Measurements from ENCODE around the gene METTL25. TPM values are rescaled to one million over a fixed set of nuclear protein-coding genes. Genes with fewer than 3 reads are reported as not detected.

METTL25 gene
- total RNA-seq, 4 donors from 2014 or later: 10.5 to 13.0 (median 11.8) TPM

DNA sequence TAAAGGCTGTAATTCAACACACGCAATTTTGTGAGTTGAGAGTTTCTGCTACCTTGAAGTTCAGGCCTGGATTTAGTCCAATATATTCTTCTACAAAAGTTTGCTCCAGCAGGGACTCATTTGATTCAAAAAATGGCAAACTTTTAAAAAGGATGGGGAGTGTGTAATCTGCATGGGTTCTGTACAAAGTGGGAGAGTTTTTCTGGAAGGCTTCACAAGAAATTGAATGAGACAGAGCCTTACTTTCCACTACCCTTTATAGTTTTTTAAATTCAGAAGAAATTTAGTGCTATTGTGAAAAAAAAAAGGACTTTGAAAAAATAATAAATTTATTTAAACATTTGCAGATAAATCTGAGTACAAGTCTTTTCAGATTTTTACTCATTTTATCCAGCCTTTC, 116.9 kb downstream of the METTL25 start:
- no peak for TF ChIP-seq POLR2A (IDR thresholded peaks at IDR 0.05)
- TF ChIP-seq, protein P1, sequence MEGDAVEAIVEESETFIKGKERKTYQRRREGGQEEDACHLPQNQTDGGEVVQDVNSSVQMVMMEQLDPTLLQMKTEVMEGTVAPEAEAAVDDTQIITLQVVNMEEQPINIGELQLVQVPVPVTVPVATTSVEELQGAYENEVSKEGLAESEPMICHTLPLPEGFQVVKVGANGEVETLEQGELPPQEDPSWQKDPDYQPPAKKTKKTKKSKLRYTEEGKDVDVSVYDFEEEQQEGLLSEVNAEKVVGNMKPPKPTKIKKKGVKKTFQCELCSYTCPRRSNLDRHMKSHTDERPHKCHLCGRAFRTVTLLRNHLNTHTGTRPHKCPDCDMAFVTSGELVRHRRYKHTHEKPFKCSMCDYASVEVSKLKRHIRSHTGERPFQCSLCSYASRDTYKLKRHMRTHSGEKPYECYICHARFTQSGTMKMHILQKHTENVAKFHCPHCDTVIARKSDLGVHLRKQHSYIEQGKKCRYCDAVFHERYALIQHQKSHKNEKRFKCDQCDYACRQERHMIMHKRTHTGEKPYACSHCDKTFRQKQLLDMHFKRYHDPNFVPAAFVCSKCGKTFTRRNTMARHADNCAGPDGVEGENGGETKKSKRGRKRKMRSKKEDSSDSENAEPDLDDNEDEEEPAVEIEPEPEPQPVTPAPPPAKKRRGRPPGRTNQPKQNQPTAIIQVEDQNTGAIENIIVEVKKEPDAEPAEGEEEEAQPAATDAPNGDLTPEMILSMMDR (IDR thresholded peaks at IDR 0.05 in 4 of 5, conservative IDR thresholded peaks at IDR 0.05 in 1 of 5): no peak
- no peak for ATAC-seq
- in situ Hi-C loops (cut with MboI; ENCODE audit: low sequenced_read_pairs in 4 of 4) (no loop called here), intact Hi-C loops (cut with DNase I; ENCODE audit: low total_unique reads) (no loop called here)
- H3K4me3 ChIP-seq: no peak overlapping the region
- no peaks in the 10 kb centered on the region for H3K4me1 ChIP-seq
- no peaks in the 10 kb centered on the region for H3K9me3 ChIP-seq
- H3K27me3 ChIP-seq: no peaks in the 10 kb centered on the region
- H3K27ac ChIP-seq: no peak overlapping the region
- peaks cover 0 to 6% of the 10 kb centered on the region in 2 donors for H3K36me3 ChIP-seq
- no peak for DNase-seq

- intact Hi-C loops (cut with DNase I; ENCODE audit: low total_unique reads): no loop called here
- H3K4me1 ChIP-seq: no peaks in the 10 kb centered on the region
- in situ Hi-C loops (cut with MboI; ENCODE audit: low sequenced_read_pairs in 4 of 4): no loop called here
- H3K36me3 ChIP-seq: peaks cover 0 to 6% of the 10 kb centered on the region in 2 donors
- H3K9me3 ChIP-seq: no peaks in the 10 kb centered on the region
- TF ChIP-seq, protein P1 (IDR thresholded peaks at IDR 0.05 in 4 of 5, conservative IDR thresholded peaks at IDR 0.05 in 1 of 5): no peak
- no peak for TF ChIP-seq POLR2A (IDR thresholded peaks at IDR 0.05)
- no peak overlapping the region for H3K27ac ChIP-seq
- no peak for DNase-seq
- no peak overlapping the region for H3K4me3 ChIP-seq
- ATAC-seq: no peak
- no peaks in the 10 kb centered on the region for H3K27me3 ChIP-seq
These were observed 118.2 kb downstream of the METTL25 start for GRCh38 chr12:82476511-82476910.

DNA sequence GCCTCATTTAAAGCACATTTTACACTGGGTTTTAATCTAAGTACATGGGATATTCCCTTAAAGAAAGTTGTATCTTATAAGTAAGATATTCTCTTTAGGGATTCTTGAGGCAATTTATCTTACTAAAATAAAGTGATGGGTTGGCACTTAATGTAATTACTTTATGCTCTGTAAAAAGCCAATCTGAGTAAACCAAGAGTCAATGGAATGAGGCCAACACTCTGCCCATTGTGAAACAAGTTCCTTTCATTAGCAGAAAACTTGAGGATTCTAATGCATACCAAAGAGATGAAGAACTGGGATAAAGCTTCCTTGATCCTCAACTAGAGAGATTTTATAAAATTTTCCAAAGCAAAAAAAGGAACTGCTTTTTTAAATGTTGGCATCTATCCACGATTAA, 121.2 kb downstream of the METTL25 start:
- Histone ChIP-seq H3K4me1 (no peaks in the 10 kb centered on the region), H3K9me3 (no peaks in the 10 kb centered on the region), H3K27ac (no peak overlapping the region), H3K27me3 (no peaks in the 10 kb centered on the region), H3K36me3 (peaks cover 0 to 6% of the 10 kb centered on the region in 2 donors), H3K4me3 (no peak overlapping the region)
- intact Hi-C loops (cut with DNase I; ENCODE audit: low total_unique reads): no loop called here
- ATAC-seq (no peak), DNase-seq (no peak)
- TF ChIP-seq POLR2A (IDR thresholded peaks at IDR 0.05): no peak
- TF ChIP-seq, protein P1 (IDR thresholded peaks at IDR 0.05 in 4 of 5, conservative IDR thresholded peaks at IDR 0.05 in 1 of 5): no peak
- in situ Hi-C loops (cut with MboI; ENCODE audit: low sequenced_read_pairs in 4 of 4): no loop called here

DNA sequence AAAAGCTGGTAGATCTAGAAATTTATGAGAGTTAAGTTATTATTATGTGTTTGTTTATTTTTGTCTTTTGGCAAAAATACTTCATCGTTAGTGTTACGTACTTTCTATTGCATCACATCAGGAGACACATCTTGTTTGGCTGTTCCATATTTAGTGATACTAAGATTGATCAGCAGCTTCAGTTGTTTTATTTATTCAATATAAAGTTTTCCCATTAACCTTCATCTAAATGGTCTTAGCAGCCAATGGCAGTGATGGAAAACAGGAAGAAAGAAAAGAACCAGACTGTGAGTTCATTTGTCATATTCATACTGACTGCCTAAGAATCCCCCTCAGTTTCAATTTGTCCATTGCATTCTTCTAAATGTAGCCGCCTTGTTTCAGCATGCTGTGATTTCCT, 122.3 kb downstream of the METTL25 start:
- Histone ChIP-seq H3K4me1 (no peaks in the 10 kb centered on the region), H3K9me3 (no peaks in the 10 kb centered on the region), H3K4me3 (no peak overlapping the region), H3K27ac (no peak overlapping the region), H3K27me3 (no peaks in the 10 kb centered on the region), H3K36me3 (peaks cover 0 to 6% of the 10 kb centered on the region in 2 donors)
- intact Hi-C loops (cut with DNase I; ENCODE audit: low total_unique reads): no loop called here
- ATAC-seq (no peak), DNase-seq (no peak)
- in situ Hi-C loops (cut with MboI; ENCODE audit: low sequenced_read_pairs in 4 of 4): no loop called here
- TF ChIP-seq, protein P1 (IDR thresholded peaks at IDR 0.05 in 4 of 5, conservative IDR thresholded peaks at IDR 0.05 in 1 of 5): no peak
- no peak for TF ChIP-seq POLR2A (IDR thresholded peaks at IDR 0.05)

DNA sequence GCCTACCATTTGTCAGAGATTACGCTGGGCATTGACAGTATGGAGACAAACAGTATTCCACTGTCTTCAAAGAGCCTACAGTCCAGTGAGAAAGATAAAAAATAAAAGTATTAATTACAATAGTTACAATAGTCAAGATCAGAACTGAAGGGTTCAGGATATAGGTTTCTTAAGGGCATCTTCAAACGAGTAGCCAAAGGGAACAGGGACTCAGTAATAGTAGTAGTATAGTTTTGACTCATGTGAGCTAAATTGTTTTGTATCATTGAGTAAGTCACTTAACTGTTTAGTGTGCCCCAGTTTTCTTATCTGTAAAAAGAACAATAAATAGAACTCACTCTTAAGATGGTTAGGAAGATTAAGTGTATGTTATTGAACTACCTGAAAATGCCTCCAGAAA, 123.6 kb downstream of the METTL25 start:
- H3K4me1 ChIP-seq: no peaks in the 10 kb centered on the region
- ATAC-seq: no peak
- H3K9me3 ChIP-seq: no peaks in the 10 kb centered on the region
- no peak overlapping the region for H3K27ac ChIP-seq
- no peak for DNase-seq
- in situ Hi-C loops (cut with MboI; ENCODE audit: low sequenced_read_pairs in 4 of 4): no loop called here
- H3K4me3 ChIP-seq: no peak overlapping the region
- TF ChIP-seq, protein P1 (IDR thresholded peaks at IDR 0.05 in 4 of 5, conservative IDR thresholded peaks at IDR 0.05 in 1 of 5): no peak
- TF ChIP-seq POLR2A (IDR thresholded peaks at IDR 0.05): no peak
- H3K27me3 ChIP-seq: no peaks in the 10 kb centered on the region
- H3K36me3 ChIP-seq: peaks cover 0 to 6% of the 10 kb centered on the region in 2 donors
- intact Hi-C loops (cut with DNase I; ENCODE audit: low total_unique reads): no loop called here
